Muscle of leg (tissue), 11 donors: ENCODE measurements around the gene SLC24A3. TPM values are rescaled to one million over a fixed set of nuclear protein-coding genes. Genes with fewer than 3 reads are reported as not detected.

ENCODE experiments used
- DNase-seq: peaks from one replicate; pipeline ENCODE4 v3.0.0; 2013
- H3K27ac ChIP-seq: one replicate; pipeline ENCODE4 v1.5.1; 2013; ENCODE audit warnings: mild to moderate bottlenecking, low read length, control low read depth
- H3K27me3 ChIP-seq: one replicate; pipeline ENCODE4 v1.6.1; 2013; ENCODE audit warnings: low read length; ENCODE audit not compliant: control insufficient read depth, insufficient read depth
- H3K36me3 ChIP-seq: one replicate; pipeline ENCODE4 v1.6.1; 2013; ENCODE audit warnings: low read length; ENCODE audit not compliant: control insufficient read depth, insufficient read depth
- H3K4me1 ChIP-seq: one replicate; pipeline ENCODE4 v1.6.1; 2013; ENCODE audit warnings: low read length; ENCODE audit not compliant: control insufficient read depth, insufficient read depth
- H3K4me3 ChIP-seq: one replicate; pipeline ENCODE4 v1.5.1; 2013; ENCODE audit warnings: low read length, control low read depth
- H3K9me3 ChIP-seq: replicated peaks from 2 replicates; pipeline ENCODE4 v1.6.1; 2013; ENCODE audit warnings: low read depth, low read length; ENCODE audit not compliant: control insufficient read depth
- WGBS: methylation state at CpG from one replicate; pipeline ENCODE4 v1.1.5; 2013; ENCODE audit warnings: missing lambda C conversion rate; ENCODE audit not compliant: insufficient coverage; 5-methylcytosine and 5-hydroxymethylcytosine counted together
- polyA plus RNA-seq, 8 donors: library from polyadenylated mRNA; unstranded; fragments of 120-200 nt; gene quantifications; one replicate each; pipeline versions ENCODE4 v1.2.1 to v1.2.3, GENCODE V29; 2013; ENCODE audit warnings: inconsistent platforms in 1 of 8, low replicate concordance in 1 of 8; ENCODE audit not compliant: insufficient read length in 8 of 8, insufficient read depth in 1 of 8
- total RNA-seq: library from RNA; stranded (reverse); fragments of 120-200 nt; gene quantifications from one replicate; pipeline ENCODE4 v1.2.4, GENCODE V29; 2013

Gene SLC24A3
- total and polyA plus RNA-seq, 9 donors = 5.9 to 21.6 (median 17.0) TPM

DNA sequence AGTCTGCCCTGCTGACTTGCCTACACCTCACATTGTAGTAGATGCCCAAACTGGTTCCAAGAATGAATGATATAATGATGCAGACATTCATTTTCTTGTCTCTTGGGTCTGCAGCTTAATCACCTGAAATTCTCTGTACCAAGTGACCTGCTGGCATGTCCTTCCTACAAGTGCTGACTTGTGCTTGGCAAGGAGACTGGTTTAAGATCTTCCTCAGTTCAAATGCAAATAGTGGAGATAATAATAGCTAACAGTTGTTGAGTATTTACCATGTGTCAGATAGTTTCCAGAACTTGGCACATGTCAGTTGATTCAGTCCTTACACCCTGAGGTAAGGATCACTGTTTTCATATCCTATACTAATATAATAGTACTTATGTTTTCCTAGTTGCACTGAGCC, 223.4 kb downstream of the SLC24A3 start:
- peak; percentile 45 for DNase-seq

GRCh38 chr20:19438488-19438887, 226.0 kb downstream of the SLC24A3 start:
- DNase-seq = no peak
- WGBS = no CpG with 5 or more reads among the region's 2 CpGs
- no peaks in the 10 kb centered on the region for H3K27me3 ChIP-seq
- H3K9me3 ChIP-seq = peaks cover 1% of the 10 kb centered on the region
- H3K4me1 ChIP-seq = peaks cover 13% of the 10 kb centered on the region
- H3K36me3 ChIP-seq = no peaks in the 10 kb centered on the region
- no peak overlapping the region for H3K27ac ChIP-seq
- H3K4me3 ChIP-seq = no peak overlapping the region

More for the DNA sequence above, 223.4 kb downstream of the SLC24A3 start:
- Histone ChIP-seq H3K27ac (peak overlapping the region; percentile 17), H3K4me3 (no peak overlapping the region), H3K27me3 (no peaks in the 10 kb centered on the region), H3K9me3 (no peaks in the 10 kb centered on the region), H3K4me1 (peaks cover 13% of the 10 kb centered on the region), H3K36me3 (no peaks in the 10 kb centered on the region)

- WGBS = 83% methylated on average over 11 of the region's 14 CpGs
- Histone ChIP-seq H3K27ac (no peak overlapping the region), H3K27me3 (no peaks in the 10 kb centered on the region), H3K36me3 (no peaks in the 10 kb centered on the region), H3K4me3 (no peak overlapping the region), H3K4me1 (peaks cover 13% of the 10 kb centered on the region), H3K9me3 (peaks cover 4% of the 10 kb centered on the region)
- no peak for DNase-seq
Observed at GRCh38 chr20:19440660-19441527, 228.5 kb downstream of the SLC24A3 start.

- Histone ChIP-seq H3K27me3 (peaks cover 2% of the 10 kb centered on the region), H3K36me3 (no peaks in the 10 kb centered on the region), H3K4me3 (no peak overlapping the region), H3K4me1 (peaks cover 16% of the 10 kb centered on the region), H3K27ac (no peak overlapping the region), H3K9me3 (peaks cover 4% of the 10 kb centered on the region)
- DNase-seq = no peak
- WGBS = 73% methylated on average over 3 of the region's 4 CpGs
Observed at GRCh38 chr20:19446246-19446645, 233.8 kb downstream of the SLC24A3 start.

DNA sequence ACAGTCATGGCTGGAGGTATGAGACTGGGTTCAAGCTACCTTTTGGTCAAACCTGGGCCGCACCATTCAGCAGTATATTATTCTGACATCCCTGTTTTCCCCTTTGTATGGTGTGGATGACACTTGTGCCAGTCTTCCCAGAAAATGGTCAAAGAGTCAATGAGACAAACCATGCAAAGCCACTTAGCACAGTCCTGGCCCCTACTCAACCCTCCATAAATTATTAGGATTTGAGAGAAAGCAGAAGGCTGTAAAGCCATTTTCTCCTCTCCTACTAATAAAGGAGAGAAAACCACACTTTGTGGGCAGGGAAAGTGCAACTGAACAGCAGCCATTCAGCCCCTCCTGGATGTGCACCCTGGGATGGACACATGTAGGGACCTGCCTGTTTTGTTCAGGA, 236.2 kb downstream of the SLC24A3 start:
- DNase-seq = no peak
- Histone ChIP-seq H3K4me3 (no peak overlapping the region), H3K27me3 (peaks cover 2% of the 10 kb centered on the region), H3K4me1 (peaks cover 39% of the 10 kb centered on the region), H3K27ac (no peak overlapping the region), H3K36me3 (no peaks in the 10 kb centered on the region), H3K9me3 (peaks cover 2% of the 10 kb centered on the region)
- no CpG with 5 or more reads among the region's 1 CpG for WGBS

DNA sequence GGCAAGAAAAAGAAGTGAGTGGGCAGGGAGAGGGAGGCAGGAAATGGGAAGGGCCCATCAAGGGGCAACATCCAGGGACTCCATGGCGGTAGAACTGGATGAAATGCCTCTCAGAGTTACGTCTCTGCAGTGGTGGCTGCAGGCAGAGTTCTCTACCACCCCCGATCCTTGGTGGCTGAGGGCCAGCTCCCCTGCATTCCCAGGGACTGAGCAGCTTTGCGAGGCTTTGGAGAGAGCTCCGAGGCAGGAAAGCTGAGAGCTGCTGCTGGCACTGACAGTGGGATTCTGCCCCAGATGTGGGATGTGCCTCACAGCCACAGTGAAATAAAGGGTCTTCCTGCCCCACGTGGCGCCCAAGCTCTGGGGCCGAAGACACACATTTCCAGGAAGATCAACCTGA, 236.6 kb downstream of the SLC24A3 start:
- Histone ChIP-seq H3K27me3 (peaks cover 2% of the 10 kb centered on the region), H3K9me3 (no peaks in the 10 kb centered on the region), H3K4me3 (no peak overlapping the region), H3K36me3 (no peaks in the 10 kb centered on the region), H3K4me1 (peaks cover 43% of the 10 kb centered on the region), H3K27ac (no peak overlapping the region)
- 35% methylated on average over 8 of the region's 8 CpGs for WGBS
- peak; percentile 47 for DNase-seq

DNA sequence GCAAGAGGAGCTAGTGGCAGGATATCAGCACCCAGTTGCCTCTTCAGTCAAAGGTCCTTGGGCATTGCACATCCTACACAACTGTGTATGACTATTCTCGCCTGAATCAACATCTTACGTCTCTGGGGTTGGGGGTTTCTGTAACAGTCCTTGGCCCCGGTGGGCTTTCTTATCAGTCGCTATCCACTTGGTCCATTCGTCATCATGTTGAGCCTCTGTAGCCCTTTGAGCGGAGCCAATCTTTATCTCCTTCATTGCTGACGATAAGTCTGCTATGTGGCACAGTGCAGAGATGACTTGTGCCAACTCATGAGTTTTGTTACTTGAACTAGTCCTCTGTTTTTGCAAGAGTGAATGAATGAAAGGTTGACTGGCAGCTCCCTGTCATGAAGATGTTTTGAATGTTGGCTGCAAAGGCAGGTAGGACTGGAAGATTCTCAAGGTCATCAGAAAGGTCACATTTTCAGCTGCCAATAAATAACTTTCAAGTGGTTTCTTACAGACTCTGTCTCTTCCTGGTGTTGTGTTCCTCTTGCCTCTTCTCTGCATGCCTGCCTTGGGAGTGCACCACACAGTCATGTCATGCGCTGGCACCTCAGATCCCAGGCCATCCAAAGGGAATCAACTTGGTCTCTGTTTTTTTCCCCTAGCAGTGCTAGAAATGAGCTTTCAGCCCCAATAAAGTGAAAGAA, 238.9 kb downstream of the SLC24A3 start:
- H3K27me3 ChIP-seq = peaks cover 2% of the 10 kb centered on the region
- H3K36me3 ChIP-seq = no peaks in the 10 kb centered on the region
- H3K27ac ChIP-seq = peak overlapping the region; percentile 90
- peak; percentile 27 for DNase-seq
- no peak overlapping the region for H3K4me3 ChIP-seq
- peaks cover 41% of the 10 kb centered on the region for H3K4me1 ChIP-seq
- WGBS = 85% methylated on average over 8 of the region's 8 CpGs
- H3K9me3 ChIP-seq = no peaks in the 10 kb centered on the region

GRCh38 chr20:19451923-19452295, 239.5 kb downstream of the SLC24A3 start:
- H3K4me3 ChIP-seq = no peak overlapping the region
- H3K9me3 ChIP-seq = no peaks in the 10 kb centered on the region
- DNase-seq = peak; percentile 31
- H3K36me3 ChIP-seq = no peaks in the 10 kb centered on the region
- peaks cover 2% of the 10 kb centered on the region for H3K27me3 ChIP-seq
- peak overlapping the region; percentile 90 for H3K27ac ChIP-seq
- 50% methylated on average over 4 of the region's 9 CpGs for WGBS
- H3K4me1 ChIP-seq = peaks cover 46% of the 10 kb centered on the region

GRCh38 chr20:19453410-19453809, 241.0 kb downstream of the SLC24A3 start:
- no peaks in the 10 kb centered on the region for H3K9me3 ChIP-seq
- 83% methylated on average over 1 of the region's 3 CpGs for WGBS
- H3K27ac ChIP-seq = peak overlapping the region; percentile 90
- H3K4me3 ChIP-seq = no peak overlapping the region
- no peaks in the 10 kb centered on the region for H3K36me3 ChIP-seq
- H3K4me1 ChIP-seq = peaks cover 55% of the 10 kb centered on the region
- DNase-seq = peak; percentile 35
- no peaks in the 10 kb centered on the region for H3K27me3 ChIP-seq

DNA sequence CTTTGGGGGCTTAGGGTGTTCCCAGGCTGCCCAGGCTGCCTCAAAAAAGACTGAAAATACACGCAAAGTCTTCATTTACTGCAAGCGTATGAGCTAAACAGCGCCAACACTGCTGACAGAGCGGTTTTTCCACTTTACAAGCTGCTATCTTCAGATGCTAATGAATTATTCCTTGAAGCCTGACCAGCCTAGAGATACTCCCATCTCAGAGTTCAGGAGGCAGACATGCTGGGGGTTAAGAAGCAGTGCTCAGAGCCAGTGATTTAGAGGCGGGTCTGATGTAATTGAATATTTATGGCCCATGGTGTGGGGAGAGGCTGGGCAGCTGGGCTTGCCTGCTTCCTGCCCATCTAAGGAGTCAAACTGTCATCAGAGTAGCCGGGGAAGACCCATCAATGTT, 241.4 kb downstream of the SLC24A3 start:
- no peaks in the 10 kb centered on the region for H3K9me3 ChIP-seq
- peak overlapping the region; percentile 90 for H3K27ac ChIP-seq
- no peaks in the 10 kb centered on the region for H3K27me3 ChIP-seq
- WGBS = 66% methylated on average over 4 of the region's 6 CpGs
- H3K4me1 ChIP-seq = peaks cover 51% of the 10 kb centered on the region
- no peaks in the 10 kb centered on the region for H3K36me3 ChIP-seq
- H3K4me3 ChIP-seq = no peak overlapping the region
- peak; percentile 59 for DNase-seq
